ENCODE measurements around the gene DEFB132.

GRCh38 chr20:257419-257818, at the start of gene DEFB132:
- TF ChIP-seq GABPA (IDR thresholded peaks at IDR 0.05 in 1 of 2, conservative IDR thresholded peaks at IDR 0.05 in 1 of 2): no peak
- TF ChIP-seq, protein P1, sequence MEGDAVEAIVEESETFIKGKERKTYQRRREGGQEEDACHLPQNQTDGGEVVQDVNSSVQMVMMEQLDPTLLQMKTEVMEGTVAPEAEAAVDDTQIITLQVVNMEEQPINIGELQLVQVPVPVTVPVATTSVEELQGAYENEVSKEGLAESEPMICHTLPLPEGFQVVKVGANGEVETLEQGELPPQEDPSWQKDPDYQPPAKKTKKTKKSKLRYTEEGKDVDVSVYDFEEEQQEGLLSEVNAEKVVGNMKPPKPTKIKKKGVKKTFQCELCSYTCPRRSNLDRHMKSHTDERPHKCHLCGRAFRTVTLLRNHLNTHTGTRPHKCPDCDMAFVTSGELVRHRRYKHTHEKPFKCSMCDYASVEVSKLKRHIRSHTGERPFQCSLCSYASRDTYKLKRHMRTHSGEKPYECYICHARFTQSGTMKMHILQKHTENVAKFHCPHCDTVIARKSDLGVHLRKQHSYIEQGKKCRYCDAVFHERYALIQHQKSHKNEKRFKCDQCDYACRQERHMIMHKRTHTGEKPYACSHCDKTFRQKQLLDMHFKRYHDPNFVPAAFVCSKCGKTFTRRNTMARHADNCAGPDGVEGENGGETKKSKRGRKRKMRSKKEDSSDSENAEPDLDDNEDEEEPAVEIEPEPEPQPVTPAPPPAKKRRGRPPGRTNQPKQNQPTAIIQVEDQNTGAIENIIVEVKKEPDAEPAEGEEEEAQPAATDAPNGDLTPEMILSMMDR (IDR thresholded peaks at IDR 0.05; ENCODE audit: low read depth, low read length, missing input control): no peak
- TF ChIP-seq, protein P2, sequence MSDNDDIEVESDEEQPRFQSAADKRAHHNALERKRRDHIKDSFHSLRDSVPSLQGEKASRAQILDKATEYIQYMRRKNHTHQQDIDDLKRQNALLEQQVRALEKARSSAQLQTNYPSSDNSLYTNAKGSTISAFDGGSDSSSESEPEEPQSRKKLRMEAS (IDR thresholded peaks at IDR 0.05): no peak
- TF ChIP-seq TAF1 (conservative IDR thresholded peaks at IDR 0.05): no peak
- TF ChIP-seq, protein P3, sequence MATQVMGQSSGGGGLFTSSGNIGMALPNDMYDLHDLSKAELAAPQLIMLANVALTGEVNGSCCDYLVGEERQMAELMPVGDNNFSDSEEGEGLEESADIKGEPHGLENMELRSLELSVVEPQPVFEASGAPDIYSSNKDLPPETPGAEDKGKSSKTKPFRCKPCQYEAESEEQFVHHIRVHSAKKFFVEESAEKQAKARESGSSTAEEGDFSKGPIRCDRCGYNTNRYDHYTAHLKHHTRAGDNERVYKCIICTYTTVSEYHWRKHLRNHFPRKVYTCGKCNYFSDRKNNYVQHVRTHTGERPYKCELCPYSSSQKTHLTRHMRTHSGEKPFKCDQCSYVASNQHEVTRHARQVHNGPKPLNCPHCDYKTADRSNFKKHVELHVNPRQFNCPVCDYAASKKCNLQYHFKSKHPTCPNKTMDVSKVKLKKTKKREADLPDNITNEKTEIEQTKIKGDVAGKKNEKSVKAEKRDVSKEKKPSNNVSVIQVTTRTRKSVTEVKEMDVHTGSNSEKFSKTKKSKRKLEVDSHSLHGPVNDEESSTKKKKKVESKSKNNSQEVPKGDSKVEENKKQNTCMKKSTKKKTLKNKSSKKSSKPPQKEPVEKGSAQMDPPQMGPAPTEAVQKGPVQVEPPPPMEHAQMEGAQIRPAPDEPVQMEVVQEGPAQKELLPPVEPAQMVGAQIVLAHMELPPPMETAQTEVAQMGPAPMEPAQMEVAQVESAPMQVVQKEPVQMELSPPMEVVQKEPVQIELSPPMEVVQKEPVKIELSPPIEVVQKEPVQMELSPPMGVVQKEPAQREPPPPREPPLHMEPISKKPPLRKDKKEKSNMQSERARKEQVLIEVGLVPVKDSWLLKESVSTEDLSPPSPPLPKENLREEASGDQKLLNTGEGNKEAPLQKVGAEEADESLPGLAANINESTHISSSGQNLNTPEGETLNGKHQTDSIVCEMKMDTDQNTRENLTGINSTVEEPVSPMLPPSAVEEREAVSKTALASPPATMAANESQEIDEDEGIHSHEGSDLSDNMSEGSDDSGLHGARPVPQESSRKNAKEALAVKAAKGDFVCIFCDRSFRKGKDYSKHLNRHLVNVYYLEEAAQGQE (IDR thresholded peaks at IDR 0.05): no peak
- TF ChIP-seq ATF3 (IDR thresholded peaks at IDR 0.05): no peak
- TF ChIP-seq JUND (IDR thresholded peaks at IDR 0.05): no peak
